Activated CD4-positive, CD25-positive, alpha-beta regulatory T cell (primary cell): Measurements from ENCODE around the gene BTF3L4.
"Not testable (repeated sequence)": the region's sequence is repeated elsewhere in the genome, so short reads cannot be mapped to it uniquely, and the experiment has no call there.

Experiments used
- DNase-seq, 4 experiments: peaks; one replicate each; lab custom pipeline; 2025; lab: John Stamatoyannopoulos, UW

Gene BTF3L4

GRCh38 chr1:52056163-52056936 is at the start of gene BTF3L4:
Gene BTF3L4 (plus strand): TSS chr1:52056295. CDS start chr1:52059848, 3,553 bp downstream.
- DNase-seq: peak; percentile 78 to 91 (median 84)

GRCh38 chr1:52007215-52008002 is 48.7 kb upstream of the BTF3L4 start:
- DNase-seq: no peak

- DNase-seq: no peak
These were observed 47.9 kb upstream of the BTF3L4 start for GRCh38 chr1:52008071-52008809.

- DNase-seq: no peak
These were observed 34.0 kb upstream of the BTF3L4 start for GRCh38 chr1:52022133-52022532.

GRCh38 chr1:52026278-52026677 is 29.8 kb upstream of the BTF3L4 start:
- no peak for DNase-seq

GRCh38 chr1:52028328-52028727 is 27.8 kb upstream of the BTF3L4 start:
- DNase-seq: no peak

GRCh38 chr1:52028839-52029238 is 27.3 kb upstream of the BTF3L4 start:
- not testable (repeated sequence) for DNase-seq

- DNase-seq: no peak
These were observed 23.8 kb upstream of the BTF3L4 start for GRCh38 chr1:52032124-52032784.

- DNase-seq: no peak
These were observed 23.3 kb upstream of the BTF3L4 start for GRCh38 chr1:52032785-52033131.

- DNase-seq: peak; percentile 61 to 79 (median 73)
These were observed 22.7 kb upstream of the BTF3L4 start, which contains the start of gene KTI12 for GRCh38 chr1:52033190-52034049. Gene KTI12 (minus strand): TSS chr1:52033810. CDS start chr1:52033761, 49 bp downstream.

- DNase-seq: no peak
These were observed 22.1 kb upstream of the BTF3L4 start for GRCh38 chr1:52034050-52034384.

GRCh38 chr1:52037402-52037814 is 18.7 kb upstream of the BTF3L4 start:
- no peak for DNase-seq

- DNase-seq: no peak
These were observed 18.2 kb upstream of the BTF3L4 start for GRCh38 chr1:52037909-52038308.

- DNase-seq: no peak
These were observed 14.4 kb upstream of the BTF3L4 start for GRCh38 chr1:52041551-52042185.

- no peak for DNase-seq
These were observed 10.9 kb upstream of the BTF3L4 start for GRCh38 chr1:52045236-52045635.

GRCh38 chr1:52045666-52046195 is 10.4 kb upstream of the BTF3L4 start:
- not testable (repeated sequence) for DNase-seq

GRCh38 chr1:52049337-52049736 is 6.8 kb upstream of the BTF3L4 start:
- not testable (repeated sequence) for DNase-seq

GRCh38 chr1:52053862-52054261 is 2.2 kb upstream of the BTF3L4 start:
- DNase-seq: no peak

GRCh38 chr1:52054496-52055065 is 1.5 kb upstream of the BTF3L4 start:
- DNase-seq: no peak
